ENCODE data around the gene PKN1.

PKN1 gene

GRCh38 chr19:14463747-14464146 lies 30.6 kb downstream of the PKN1 start:
- no peak for DNase-seq (ENCODE audit: low read depth, low spot score)

GRCh38 chr19:14467391-14467790 lies 34.3 kb downstream of the PKN1 start:
- no peak for DNase-seq (ENCODE audit: low read depth, low spot score)

GRCh38 chr19:14467816-14468215 lies 34.7 kb downstream of the PKN1 start:
- no peak for DNase-seq (ENCODE audit: low read depth, low spot score)

GRCh38 chr19:14470031-14470876 lies 37.1 kb downstream of the PKN1 start:
- DNase-seq (ENCODE audit: low read depth, low spot score), result no peak

GRCh38 chr19:14471436-14472187 lies 38.5 kb downstream of the PKN1 start:
- no peak for DNase-seq (ENCODE audit: low read depth, low spot score)

GRCh38 chr19:14472202-14472938 lies 39.3 kb downstream of the PKN1 start:
- no peak for DNase-seq (ENCODE audit: low read depth, low spot score)

- no peak for DNase-seq (ENCODE audit: low read depth, low spot score)
Observed at GRCh38 chr19:14473073-14473977, 40.2 kb downstream of the PKN1 start.

GRCh38 chr19:14473978-14474578 lies 41.0 kb downstream of the PKN1 start:
- no peak for DNase-seq (ENCODE audit: low read depth, low spot score)

- DNase-seq (ENCODE audit: low read depth, low spot score), result no peak
Observed at GRCh38 chr19:14474827-14475226, 41.7 kb downstream of the PKN1 start.

- DNase-seq (ENCODE audit: low read depth, low spot score), result no peak
Observed at GRCh38 chr19:14475251-14476073, 42.4 kb downstream of the PKN1 start, which contains the start of gene PTGER1. PTGER1 (minus strand) TSS chr19:14475354; CDS start chr19:14474320, 1,034 bp downstream.

- no peak for DNase-seq (ENCODE audit: low read depth, low spot score)
Observed at GRCh38 chr19:14476327-14476672, 43.2 kb downstream of the PKN1 start.

GRCh38 chr19:14476673-14477401 lies 43.7 kb downstream of the PKN1 start:
- no peak for DNase-seq (ENCODE audit: low read depth, low spot score)

GRCh38 chr19:14477418-14478112 lies 44.5 kb downstream of the PKN1 start:
- no peak for DNase-seq (ENCODE audit: low read depth, low spot score)

GRCh38 chr19:14478113-14478545 lies 45.0 kb downstream of the PKN1 start:
- DNase-seq (ENCODE audit: low read depth, low spot score), result no peak

- no peak for DNase-seq (ENCODE audit: low read depth, low spot score)
Observed at GRCh38 chr19:14479309-14479974, 46.3 kb downstream of the PKN1 start.

- no peak for DNase-seq (ENCODE audit: low read depth, low spot score)
Observed at GRCh38 chr19:14479975-14480699, 47.0 kb downstream of the PKN1 start.

GRCh38 chr19:14480700-14481079 lies 47.6 kb downstream of the PKN1 start:
- no peak for DNase-seq (ENCODE audit: low read depth, low spot score)

Measured in smooth muscle cell of the brain vasculature (primary cell).